Measurements from ENCODE around the gene TMEM167A. TPM values are rescaled to one million over a fixed set of nuclear protein-coding genes. Genes with fewer than 3 reads are reported as not detected.

TMEM167A gene
- total RNA-seq, 1 experiment from 2014 or later: 108 TPM

- no peaks in the 10 kb centered on the region for H4K20me1 ChIP-seq (ENCODE audit: insufficient read depth)
- peak overlapping the region; percentile 66 for H3K27ac ChIP-seq (ENCODE audit: low read depth, low read length)
- ChIA-PET CTCF (no interaction called here), POLR2A (no interaction called here), RAD21 (ENCODE audit: low non-redundant PET in 1 of 2, low total read pairs in 2 of 2, uncharacterized antibody in 2 of 2, unreplicated experiment in 2 of 2) (no interaction called here)
- H3K4me1 ChIP-seq (ENCODE audit: control insufficient read depth in 1 of 2, insufficient read depth in 2 of 2, low read length in 2 of 2): peaks cover 44 to 58% of the 10 kb centered on the region in 2 experiments
- intact Hi-C loops (cut with micrococcal nuclease): loop anchor here (5.0 kb wide), 1 partner anchor 134 kb away; no protein-coding TSS in a partner anchor
- H3K79me2 ChIP-seq (ENCODE audit: insufficient read depth, low read length): peaks cover 79% of the 10 kb centered on the region
- H3K4me2 ChIP-seq (ENCODE audit: low read length): peak overlapping the region; percentile 74
- H2AFZ ChIP-seq (ENCODE audit: low read depth, low read length, poor library complexity, severe bottlenecking): no peak overlapping the region
- 0 out of 4 replicates have a peak, but pooled peaks cover 0 to 4% of the 10 kb centered on the region in 2 experiments for H3K9me3 ChIP-seq (ENCODE audit: control insufficient read depth in 1 of 2, insufficient read depth in 1 of 2, low read depth in 1 of 2, low read length in 2 of 2)
- ATAC-seq (no peak), DNase-seq (ENCODE audit: low read depth, low spot score) (no peak)
- peak overlapping the region; percentile 39 for H3K9ac ChIP-seq (ENCODE audit: low read length)
- H3K9me2 ChIP-seq (ENCODE audit: insufficient read depth): no peaks in the 10 kb centered on the region
- TF ChIP-seq SIN3A (IDR thresholded peaks at IDR 0.05; ENCODE audit: low read depth) (no peak), YY1 (IDR thresholded peaks at IDR 0.05; ENCODE audit: extremely low read depth, insufficient replicate concordance, low read depth, low read length) (no peak), SP1 (IDR thresholded peaks at IDR 0.05; ENCODE audit: low read depth) (0 out of 2 replicates have a peak, but pooled peaks have one; percentile 15)
- peak overlapping the region; percentile 38 to 48 for H3K4me3 ChIP-seq (replicated peaks in 1 of 2; ENCODE audit: low read depth in 1 of 2, low read length in 2 of 2)
- BruUV-seq (replicated peaks): no TSS peak
- no peaks in the 10 kb centered on the region for H3K27me3 ChIP-seq (ENCODE audit: insufficient read depth, low read length)
- peaks cover 0 to 4% of the 10 kb centered on the region in 2 experiments; a peak in 1 of 4 replicates for H3K36me3 ChIP-seq (ENCODE audit: control insufficient read depth in 1 of 2, insufficient read depth in 2 of 2, low read length in 2 of 2)
Measured at GRCh38 chr5:83096660-83097339, 19.6 kb upstream of the TMEM167A start.

DNA sequence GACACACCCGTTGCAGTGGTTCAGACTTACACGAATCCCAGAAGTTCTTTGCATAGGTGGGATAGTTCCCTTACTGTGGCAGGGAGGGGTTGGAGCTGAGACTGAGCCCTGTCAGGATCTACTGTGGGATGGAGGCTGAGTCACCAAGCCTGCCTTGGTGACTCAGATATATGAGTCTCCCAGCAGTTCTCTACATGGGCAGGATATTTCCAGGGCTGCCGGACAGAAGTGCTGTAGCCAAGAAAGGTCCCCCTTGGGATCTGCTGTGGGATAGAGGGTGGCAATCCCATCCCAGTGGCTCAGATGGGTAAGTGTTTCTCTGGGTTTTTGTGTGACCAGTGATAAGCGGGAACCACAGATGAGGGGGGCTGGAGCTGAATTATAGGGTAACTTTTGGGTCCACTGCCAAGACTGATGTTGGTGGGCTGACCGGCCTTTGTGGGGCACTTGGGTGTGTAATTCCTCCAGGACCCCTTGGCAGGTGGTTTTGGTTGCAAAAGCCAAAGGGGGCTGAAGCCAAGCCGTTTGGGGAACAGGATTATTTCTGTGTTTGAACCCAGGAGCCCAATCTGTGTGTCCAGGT, 18.9 kb upstream of the TMEM167A start:
- H3K79me2 ChIP-seq (ENCODE audit: insufficient read depth, low read length): peaks cover 76% of the 10 kb centered on the region
- peak overlapping the region; percentile 66 for H3K27ac ChIP-seq (ENCODE audit: low read depth, low read length)

More for the DNA sequence above, 18.9 kb upstream of the TMEM167A start:
- peak; percentile 50; the same call in 1 of the 2 replicates for TF ChIP-seq SRF (IDR thresholded peaks at IDR 0.05; ENCODE audit: low read depth)
- peak; percentile 52 for TF ChIP-seq SP1 (IDR thresholded peaks at IDR 0.05; ENCODE audit: low read depth)
- TF ChIP-seq RAD21 (IDR thresholded peaks at IDR 0.05; ENCODE audit: low read depth): no peak
- TF ChIP-seq CBX3 (IDR thresholded peaks at IDR 0.05; ENCODE audit: low read depth): 0 out of 2 replicates have a peak, but pooled peaks have one; percentile 40
- TF ChIP-seq FOSL1 (IDR thresholded peaks at IDR 0.05; ENCODE audit: low read depth): peak; percentile 95
- peak; percentile 88 for TF ChIP-seq JUND (IDR thresholded peaks at IDR 0.05)
- TF ChIP-seq POLR2AphosphoS5 (IDR thresholded peaks at IDR 0.05; ENCODE audit: low read depth, low read length): peak; percentile 31; the same call in 1 of the 2 replicates
- no peak for TF ChIP-seq ZNF274 (IDR thresholded peaks at IDR 0.05; ENCODE audit: low read depth, low read length)
- peaks cover 0 to 4% of the 10 kb centered on the region in 2 experiments; a peak in 1 of 4 replicates for H3K36me3 ChIP-seq (ENCODE audit: control insufficient read depth in 1 of 2, insufficient read depth in 2 of 2, low read length in 2 of 2)
- H2AFZ ChIP-seq (ENCODE audit: low read depth, low read length, poor library complexity, severe bottlenecking): no peak overlapping the region
- DNase-seq (ENCODE audit: low read depth, low spot score) (peak; percentile 74), ATAC-seq (peak; percentile 97)
- ChIA-PET POLR2A (interaction anchor here (1.0 kb wide), 1 partner anchor 19 kb away, joined by 7 read pairs; the partner anchor contains the start of genes TMEM167A and XRCC4), RAD21 (ENCODE audit: low non-redundant PET in 1 of 2, low total read pairs in 2 of 2, uncharacterized antibody in 2 of 2, unreplicated experiment in 2 of 2) (no interaction called here), CTCF (no interaction called here)
- BruUV-seq (replicated peaks): no TSS peak
- H4K20me1 ChIP-seq (ENCODE audit: insufficient read depth): no peaks in the 10 kb centered on the region
- H3K4me1 ChIP-seq (ENCODE audit: control insufficient read depth in 1 of 2, insufficient read depth in 2 of 2, low read length in 2 of 2): peaks cover 44 to 55% of the 10 kb centered on the region in 2 experiments
- peak overlapping the region; percentile 39 for H3K9ac ChIP-seq (ENCODE audit: low read length)
- no peaks in the 10 kb centered on the region for H3K27me3 ChIP-seq (ENCODE audit: insufficient read depth, low read length)
- intact Hi-C loops (cut with micrococcal nuclease): loop anchor here (5.0 kb wide), 1 partner anchor 134 kb away; no protein-coding TSS in a partner anchor
- H3K4me3 ChIP-seq (replicated peaks in 1 of 2; ENCODE audit: low read depth in 1 of 2, low read length in 2 of 2): peak overlapping the region; percentile 38 to 48
- no peaks in the 10 kb centered on the region for H3K9me2 ChIP-seq (ENCODE audit: insufficient read depth)
- peak overlapping the region; percentile 74 for H3K4me2 ChIP-seq (ENCODE audit: low read length)
- H3K9me3 ChIP-seq (ENCODE audit: control insufficient read depth in 1 of 2, insufficient read depth in 1 of 2, low read depth in 1 of 2, low read length in 2 of 2): 0 out of 4 replicates have a peak, but pooled peaks cover 0 to 4% of the 10 kb centered on the region in 2 experiments
